HG03571 (cell line): ENCODE measurements around the gene LTB4R.
"Not testable (repeated sequence)": the region's sequence is repeated elsewhere in the genome, so short reads cannot be mapped to it uniquely, and the experiment has no call there.

ENCODE experiments used
- ATAC-seq: cut with Tn5 transposase; IDR thresholded peaks from one replicate; pipeline ENCODE4 v1.9.1; 2021; ENCODE audit not compliant: unreplicated experiment

The LTB4R gene

GRCh38 chr14:24338843-24339242, 27.5 kb downstream of the LTB4R start:
- ATAC-seq, result no peak

DNA sequence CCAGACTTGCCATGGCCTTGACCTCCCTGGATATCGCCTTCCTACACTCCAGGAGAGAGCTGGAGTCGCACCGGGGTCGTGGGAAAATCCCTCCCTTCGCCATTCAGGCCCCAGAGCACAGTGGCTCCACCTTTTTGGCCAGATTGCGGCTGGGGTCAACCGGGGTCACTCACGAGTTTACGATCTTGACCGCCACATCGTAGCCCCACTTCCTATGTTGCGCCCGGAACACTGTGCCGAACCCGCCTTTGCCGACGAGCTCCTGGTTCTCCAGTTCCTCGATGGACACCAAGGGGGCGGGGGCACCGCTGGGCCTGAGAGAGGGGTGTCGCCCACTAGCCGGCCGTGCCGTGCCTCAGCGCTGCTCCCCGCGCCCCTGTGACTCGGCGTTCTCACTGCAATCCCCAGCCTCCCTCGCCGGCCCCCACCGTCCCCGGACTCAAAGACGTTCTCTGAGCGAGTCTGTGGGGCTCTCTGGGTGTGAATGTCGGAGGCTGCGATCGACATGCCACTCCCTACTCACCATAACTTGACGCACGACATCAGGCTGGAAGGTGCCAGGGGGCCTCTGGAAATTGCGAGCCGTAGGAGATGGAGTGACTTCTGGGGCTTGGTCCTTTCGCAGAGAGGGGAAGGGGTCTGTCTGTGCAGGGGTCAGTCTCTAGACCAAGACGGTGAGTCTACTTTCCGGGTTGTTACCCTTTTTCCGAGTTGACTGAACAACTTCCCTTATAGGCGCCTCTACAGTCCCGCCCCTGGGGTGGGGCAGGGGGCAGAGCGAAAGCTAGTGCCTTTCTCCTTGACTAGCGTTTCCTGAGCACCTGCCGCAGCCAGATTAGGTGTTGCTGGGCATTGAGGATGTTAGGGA, 28.2 kb downstream of the LTB4R start, which contains the start of gene RIPK3:
Gene RIPK3 (minus strand): TSS at position 708 of the 868 bp plus-strand sequence. CDS start 165 bp downstream, at position 543.
- ATAC-seq, result peak; percentile 80

DNA sequence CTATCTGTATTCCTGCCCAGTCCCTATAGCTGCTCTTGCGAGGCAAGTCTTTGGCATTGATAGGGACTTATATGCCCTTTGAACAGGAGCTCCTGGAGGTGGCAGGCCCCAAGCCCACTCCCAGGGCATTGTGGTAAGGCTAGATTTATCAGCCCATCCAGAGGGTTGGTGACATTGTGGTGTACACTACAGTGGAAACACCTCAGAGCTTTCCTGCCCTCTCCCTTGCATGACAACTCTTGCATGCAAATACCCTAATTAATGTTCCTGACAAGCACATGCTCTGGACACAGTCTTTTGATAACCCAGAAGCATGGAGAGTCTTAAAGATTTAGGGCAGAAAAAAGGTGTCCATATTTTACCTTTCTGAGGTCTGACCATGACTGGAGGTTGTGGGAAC, 29.3 kb downstream of the LTB4R start:
- ATAC-seq, result no peak

GRCh38 chr14:24342889-24343288, 31.6 kb downstream of the LTB4R start:
- ATAC-seq, result no peak

DNA sequence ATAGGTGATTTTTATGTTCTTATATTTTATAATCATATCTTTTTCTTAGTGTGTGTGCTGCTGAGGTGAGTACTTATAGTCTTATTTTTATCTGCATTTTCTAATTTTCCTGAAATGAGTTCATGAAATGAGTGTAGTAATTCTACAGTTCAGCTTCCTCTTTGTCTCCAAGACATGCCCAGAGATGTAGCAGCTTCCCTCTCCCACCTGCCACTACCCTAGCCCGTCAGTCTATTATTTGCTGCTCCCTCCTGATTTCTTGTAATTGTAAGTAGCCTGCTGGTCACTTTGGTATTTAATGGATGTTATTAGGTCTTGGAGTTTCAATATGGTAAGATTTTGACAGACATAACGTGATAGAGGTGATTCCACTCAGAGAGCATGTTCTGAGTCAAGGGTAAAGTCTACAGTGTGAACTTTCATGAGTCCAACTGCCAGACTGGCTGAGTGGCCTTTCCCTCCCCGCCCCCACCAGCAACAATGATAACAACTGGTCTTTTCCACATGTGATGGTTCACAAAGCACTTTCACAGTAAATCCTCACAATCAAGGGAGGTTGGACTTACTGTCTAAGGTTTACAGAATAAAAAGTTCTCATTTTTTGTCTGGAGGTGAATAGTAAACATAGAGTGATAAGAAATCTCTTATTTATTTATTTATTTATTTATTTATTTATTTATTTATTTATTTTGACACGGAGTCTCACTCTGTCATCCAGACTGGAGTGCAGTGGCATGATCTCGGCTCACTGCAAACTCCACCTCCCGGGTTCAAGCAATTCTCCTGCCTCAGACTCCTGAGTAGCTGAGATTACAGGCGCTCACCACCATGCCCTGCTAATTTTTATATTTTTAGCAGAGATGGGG, 32.7 kb downstream of the LTB4R start:
- ATAC-seq, result no peak

DNA sequence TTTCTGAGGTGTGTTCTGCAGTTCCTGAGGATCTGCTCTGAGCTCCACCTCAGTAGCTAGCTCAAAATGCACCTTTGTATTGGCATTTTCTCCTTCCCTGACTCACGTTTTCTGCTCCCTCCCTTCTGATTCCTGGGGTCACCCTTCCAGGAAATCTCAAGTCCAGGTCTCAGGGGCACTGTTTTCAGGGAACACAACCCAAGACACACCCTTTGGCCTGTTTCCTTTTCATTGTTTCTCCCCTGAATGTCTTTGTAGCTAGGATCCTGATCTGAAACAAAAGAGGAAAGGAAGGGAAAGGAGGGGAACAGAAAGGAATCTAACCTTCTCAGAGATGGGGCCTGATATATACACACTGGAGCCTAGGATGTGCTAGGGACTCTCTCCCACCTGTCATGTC, 35.8 kb downstream of the LTB4R start:
- ATAC-seq, result no peak

- ATAC-seq, result no peak
These were observed 36.9 kb downstream of the LTB4R start for GRCh38 chr14:24348186-24348585.

- no peak for ATAC-seq
These were observed 38.4 kb downstream of the LTB4R start for GRCh38 chr14:24349742-24350141.

GRCh38 chr14:24351517-24351916, 40.2 kb downstream of the LTB4R start:
- no peak for ATAC-seq

- no peak for ATAC-seq
These were observed 42.5 kb downstream of the LTB4R start for GRCh38 chr14:24353559-24354481.

GRCh38 chr14:24354482-24354825, 43.2 kb downstream of the LTB4R start:
- not testable (repeated sequence) for ATAC-seq

DNA sequence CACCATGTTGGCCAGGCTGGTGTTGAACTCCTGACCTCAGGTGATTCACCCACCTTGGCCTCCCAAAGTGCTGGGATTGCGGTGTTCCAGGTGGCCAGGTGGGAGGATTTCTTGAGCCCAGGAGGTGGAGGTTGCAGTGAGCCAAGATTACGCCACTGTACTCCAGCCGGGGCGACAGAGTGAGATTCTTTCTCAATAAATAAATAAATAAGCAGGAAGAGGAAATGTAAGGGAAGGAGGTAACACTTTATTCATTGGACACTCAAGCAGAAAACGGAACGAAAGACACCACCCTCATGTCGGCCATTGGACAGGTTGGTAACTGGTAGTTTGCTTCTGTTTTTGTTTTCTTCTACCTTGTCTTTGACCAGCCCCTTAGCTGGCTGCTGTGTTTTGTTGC, 43.7 kb downstream of the LTB4R start:
- ATAC-seq, result no peak

DNA sequence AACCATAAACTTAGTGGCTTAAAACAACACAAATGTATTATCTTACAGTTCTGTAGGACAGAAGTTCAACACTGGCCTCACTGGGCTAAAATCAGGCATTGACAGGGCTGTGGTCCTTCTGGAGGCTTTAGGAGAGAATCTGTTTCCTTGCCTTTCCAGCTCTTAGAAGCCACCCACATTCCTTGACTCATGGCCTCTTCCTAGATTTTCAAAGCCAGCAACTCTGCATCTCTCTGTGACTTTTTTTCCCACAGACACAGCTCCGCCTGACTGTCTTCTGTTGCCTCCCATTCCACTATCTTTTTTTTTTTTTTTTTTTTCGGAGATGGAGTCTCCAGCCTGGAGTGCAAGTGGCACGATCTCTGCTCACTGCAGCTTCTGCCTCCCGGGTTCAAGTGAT, 44.9 kb downstream of the LTB4R start:
- ATAC-seq, result no peak

DNA sequence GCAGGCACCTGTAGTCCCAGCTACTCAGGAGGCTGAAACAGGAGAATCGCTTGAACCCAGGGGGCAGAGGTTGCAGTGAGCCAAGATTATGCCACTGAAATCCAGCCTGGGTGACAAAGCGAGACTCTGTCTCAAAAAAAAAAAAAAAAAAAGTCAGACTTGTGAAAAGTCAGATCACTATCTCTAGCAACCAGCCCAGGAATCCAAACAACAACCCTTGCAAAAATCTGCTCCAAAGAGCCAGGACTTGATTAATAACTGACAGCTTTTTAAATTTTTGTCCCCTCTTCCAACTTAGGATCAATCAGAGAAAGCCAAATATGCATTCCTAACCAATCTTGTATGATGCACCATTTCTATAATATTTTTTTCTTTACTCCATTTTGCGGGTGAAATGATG, 49.0 kb downstream of the LTB4R start:
- no peak for ATAC-seq

DNA sequence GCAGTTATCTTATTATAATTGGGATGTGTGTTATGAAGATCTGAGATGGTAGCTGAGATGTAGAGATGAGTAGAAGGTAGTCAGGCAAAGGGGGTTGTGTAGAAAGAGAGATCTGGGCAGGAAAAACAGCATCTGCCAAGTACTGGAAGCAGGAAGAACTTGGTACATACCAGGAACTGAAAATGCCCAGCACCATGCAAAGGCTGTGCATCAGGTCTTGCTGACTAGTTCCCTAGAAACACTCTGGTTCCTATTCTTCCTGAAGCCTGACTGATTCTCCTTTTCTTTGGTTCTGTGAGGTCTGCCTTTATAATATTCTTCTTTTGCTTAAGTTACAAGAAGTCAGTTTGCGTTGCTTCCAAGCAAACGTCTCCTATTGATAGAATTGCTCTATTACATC, 50.0 kb downstream of the LTB4R start:
- no peak for ATAC-seq

DNA sequence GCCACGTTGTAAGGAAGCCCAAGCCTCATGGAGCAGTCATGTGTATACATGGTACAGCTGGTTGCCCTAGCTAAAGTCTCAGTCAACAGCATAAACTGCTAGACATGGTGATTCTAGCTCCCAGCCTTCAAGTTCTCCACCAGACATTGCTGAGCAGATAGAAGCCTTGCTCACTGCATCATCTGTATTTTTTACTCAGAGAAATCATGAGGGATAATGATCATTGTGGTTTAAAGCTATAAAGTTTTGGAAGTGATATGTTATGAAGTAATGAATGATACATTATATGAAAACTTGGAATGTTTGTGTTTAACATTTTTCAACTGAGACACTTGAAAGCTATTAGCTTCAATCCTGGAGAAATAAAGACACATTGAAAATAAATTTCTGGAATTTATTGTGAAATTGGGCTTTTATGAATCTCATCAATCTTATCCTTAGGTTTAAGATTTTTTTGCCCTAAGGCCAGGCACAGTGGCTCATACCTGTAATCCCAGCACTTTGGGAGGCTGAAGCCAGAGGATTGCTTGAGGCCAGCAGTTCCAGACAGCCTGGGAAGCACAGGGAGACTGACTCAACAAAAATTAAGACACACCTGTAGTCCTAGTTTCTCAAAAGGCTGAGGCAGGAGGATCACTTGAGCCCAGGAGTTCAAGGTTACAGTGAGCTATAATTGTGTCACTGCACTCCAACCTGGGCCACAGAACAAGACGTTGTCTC, 51.1 kb downstream of the LTB4R start:
- no peak for ATAC-seq

DNA sequence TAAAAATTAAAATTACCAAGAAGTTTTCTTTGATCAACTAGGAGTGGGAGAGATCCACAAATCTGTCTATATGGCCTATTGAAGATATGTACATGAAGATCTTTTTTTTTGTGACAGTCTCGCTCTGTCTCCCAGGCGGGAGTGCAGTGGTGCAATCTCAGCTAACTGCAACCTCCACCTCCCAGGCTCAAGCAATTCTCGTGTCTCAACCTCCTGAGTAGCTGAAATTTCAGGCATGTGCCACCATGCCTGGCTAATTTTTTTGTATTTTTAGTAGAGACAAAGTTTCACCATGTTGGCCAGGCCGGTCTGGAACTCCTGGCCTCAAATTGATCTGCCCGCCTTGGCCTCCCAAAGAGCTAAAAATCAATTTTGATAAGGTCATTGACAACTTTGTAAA, 52.1 kb downstream of the LTB4R start:
- no peak for ATAC-seq

DNA sequence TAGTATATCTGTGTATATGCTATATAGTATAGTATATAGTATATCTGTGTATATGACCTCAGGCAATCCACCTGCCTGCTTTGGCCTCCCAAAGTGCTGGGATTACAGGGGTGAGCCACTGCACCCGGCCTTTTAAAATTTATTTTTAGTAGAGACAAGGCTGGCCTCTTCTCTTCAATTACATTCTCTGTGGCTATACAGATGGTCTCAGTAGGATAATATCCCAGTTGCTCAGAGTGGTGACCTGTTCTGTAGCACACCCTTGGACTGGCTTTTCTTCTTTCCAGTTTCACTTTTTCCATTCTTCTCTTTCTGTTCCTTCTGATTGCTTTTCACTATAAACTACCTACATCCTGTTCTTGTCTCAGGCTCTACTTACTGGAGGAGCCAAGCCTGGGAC, 53.5 kb downstream of the LTB4R start:
- ATAC-seq, result no peak

GRCh38 chr14:24365600-24366412, 54.5 kb downstream of the LTB4R start:
- peak; percentile 29 for ATAC-seq

DNA sequence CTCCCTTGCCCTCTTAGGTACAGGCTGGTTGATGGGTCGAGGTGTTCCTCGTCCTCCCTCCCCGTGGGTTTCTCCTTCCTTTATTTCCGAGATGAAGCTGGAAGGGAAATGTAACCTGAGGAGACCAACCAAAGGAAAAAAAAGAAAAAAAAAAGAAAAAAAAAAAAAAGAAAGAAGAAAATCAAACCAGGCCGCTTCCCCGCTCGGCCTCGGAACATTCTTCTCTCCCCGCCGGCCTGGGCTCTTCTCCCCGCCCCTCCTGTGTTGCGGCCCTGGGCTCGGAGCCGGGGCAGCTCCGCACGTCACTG, 55.1 kb downstream of the LTB4R start:
- peak; percentile 1 for ATAC-seq
